ENCODE results near the gene FARP2. TPM values are rescaled to one million over a fixed set of nuclear protein-coding genes. Genes with fewer than 3 reads are reported as not detected.

The FARP2 gene
- total and polyA plus RNA-seq, 11 donors: 7.9 to 31.8 (median 20.1) TPM

DNA sequence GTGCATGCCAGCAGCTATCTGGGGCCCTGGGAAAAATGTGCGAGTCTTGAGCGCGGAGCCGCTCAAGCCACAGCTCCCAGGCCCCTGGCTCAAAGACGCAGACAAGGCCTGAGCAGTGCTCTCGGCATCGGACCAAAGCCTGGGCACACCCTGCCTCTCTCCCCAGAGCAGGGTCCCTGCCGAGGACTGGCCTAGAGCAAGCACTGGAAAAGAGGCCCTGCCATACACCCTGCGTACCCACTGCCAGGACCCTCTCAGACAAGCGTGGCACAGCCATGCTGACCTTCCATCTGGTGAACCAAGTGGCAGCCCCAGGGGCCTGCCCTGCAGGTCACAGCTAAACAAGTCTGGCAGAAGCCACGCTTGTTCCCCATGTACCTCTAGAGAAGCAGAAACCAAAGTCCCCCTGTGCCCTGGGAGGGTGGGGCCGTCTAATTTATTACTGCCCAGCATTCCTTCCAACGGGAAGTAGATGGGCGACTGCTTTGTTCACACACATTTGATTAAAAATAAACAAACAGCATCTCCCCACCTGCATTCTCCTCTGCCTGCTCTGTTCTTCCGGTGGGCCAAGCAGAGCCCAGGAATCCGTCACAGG is 138.3 kb downstream of the FARP2 start:
- intact Hi-C loops (cut with DNase I): no loop called here
- TF ChIP-seq, protein P1, sequence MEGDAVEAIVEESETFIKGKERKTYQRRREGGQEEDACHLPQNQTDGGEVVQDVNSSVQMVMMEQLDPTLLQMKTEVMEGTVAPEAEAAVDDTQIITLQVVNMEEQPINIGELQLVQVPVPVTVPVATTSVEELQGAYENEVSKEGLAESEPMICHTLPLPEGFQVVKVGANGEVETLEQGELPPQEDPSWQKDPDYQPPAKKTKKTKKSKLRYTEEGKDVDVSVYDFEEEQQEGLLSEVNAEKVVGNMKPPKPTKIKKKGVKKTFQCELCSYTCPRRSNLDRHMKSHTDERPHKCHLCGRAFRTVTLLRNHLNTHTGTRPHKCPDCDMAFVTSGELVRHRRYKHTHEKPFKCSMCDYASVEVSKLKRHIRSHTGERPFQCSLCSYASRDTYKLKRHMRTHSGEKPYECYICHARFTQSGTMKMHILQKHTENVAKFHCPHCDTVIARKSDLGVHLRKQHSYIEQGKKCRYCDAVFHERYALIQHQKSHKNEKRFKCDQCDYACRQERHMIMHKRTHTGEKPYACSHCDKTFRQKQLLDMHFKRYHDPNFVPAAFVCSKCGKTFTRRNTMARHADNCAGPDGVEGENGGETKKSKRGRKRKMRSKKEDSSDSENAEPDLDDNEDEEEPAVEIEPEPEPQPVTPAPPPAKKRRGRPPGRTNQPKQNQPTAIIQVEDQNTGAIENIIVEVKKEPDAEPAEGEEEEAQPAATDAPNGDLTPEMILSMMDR (IDR thresholded peaks at IDR 0.05): no peak
- ATAC-seq (no peak), DNase-seq (no peak)
- WGBS, 4 donors: 84 to 92% (median 87%) methylated on average over 11 to 16 of the region's 16 CpGs
- peaks cover 2 to 89% (median 66%) of the 10 kb centered on the region in 9 donors for H3K36me3 ChIP-seq
- H3K4me3 ChIP-seq: no peak overlapping the region
- no peaks in the 10 kb centered on the region for H3K9me3 ChIP-seq
- no peak overlapping the region for H3K27ac ChIP-seq
- H3K4me1 ChIP-seq: no peaks in the 10 kb centered on the region
- no peaks in the 10 kb centered on the region for H3K27me3 ChIP-seq

DNA sequence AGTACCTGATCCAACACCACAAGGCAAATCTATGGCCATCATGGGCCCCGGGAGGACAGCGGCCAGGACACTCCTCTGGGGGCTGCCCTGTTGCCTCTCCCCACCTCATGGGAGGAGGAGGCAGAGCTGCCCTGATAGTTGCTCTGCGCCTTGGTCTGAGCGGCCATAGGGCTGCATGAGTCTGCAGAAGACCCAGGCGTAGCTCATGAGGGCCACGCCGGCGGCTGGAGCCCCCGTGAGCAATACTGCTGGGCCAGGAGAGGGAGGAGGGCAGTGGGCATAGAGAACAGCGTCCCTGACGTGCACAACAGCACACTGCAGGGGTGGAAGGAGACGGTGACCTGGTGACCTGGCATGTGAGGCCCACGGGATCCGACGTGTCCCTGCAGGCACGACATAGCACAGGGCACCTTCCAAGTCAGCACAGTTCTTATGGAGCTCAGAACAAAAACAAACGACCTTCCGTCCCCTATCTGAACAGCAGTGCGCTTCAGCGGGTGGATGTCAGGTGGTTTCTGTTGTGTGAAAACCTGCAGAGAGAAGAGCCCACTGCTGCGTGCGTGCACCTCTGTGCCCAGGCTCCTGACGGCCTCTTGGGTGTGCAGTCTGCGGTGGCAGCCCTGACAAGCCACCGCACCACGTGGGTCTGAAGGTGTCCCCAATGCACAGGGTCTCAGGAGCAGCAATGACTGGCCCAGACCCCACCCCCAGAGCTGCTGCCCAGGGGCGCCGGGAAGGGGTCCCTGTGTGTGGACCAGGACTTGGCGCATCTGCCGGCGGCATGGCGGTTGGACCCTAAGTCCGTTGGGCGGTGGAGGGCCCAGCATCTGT is 139.3 kb downstream of the FARP2 start:
- intact Hi-C loops (cut with DNase I): no loop called here
- DNase-seq (no peak), ATAC-seq (no peak)
- Histone ChIP-seq H3K4me1 (no peaks in the 10 kb centered on the region), H3K27me3 (no peaks in the 10 kb centered on the region), H3K4me3 (no peak overlapping the region), H3K9me3 (no peaks in the 10 kb centered on the region), H3K27ac (no peak overlapping the region), H3K36me3 (peaks cover 2 to 91% (median 68%) of the 10 kb centered on the region in 9 donors)
- WGBS, 4 donors: 80 to 88% (median 85%) methylated on average over 29 to 34 of the region's 34 CpGs
- TF ChIP-seq POLR2A (IDR thresholded peaks at IDR 0.05): no peak
- TF ChIP-seq, protein P1 (IDR thresholded peaks at IDR 0.05): no peak

DNA sequence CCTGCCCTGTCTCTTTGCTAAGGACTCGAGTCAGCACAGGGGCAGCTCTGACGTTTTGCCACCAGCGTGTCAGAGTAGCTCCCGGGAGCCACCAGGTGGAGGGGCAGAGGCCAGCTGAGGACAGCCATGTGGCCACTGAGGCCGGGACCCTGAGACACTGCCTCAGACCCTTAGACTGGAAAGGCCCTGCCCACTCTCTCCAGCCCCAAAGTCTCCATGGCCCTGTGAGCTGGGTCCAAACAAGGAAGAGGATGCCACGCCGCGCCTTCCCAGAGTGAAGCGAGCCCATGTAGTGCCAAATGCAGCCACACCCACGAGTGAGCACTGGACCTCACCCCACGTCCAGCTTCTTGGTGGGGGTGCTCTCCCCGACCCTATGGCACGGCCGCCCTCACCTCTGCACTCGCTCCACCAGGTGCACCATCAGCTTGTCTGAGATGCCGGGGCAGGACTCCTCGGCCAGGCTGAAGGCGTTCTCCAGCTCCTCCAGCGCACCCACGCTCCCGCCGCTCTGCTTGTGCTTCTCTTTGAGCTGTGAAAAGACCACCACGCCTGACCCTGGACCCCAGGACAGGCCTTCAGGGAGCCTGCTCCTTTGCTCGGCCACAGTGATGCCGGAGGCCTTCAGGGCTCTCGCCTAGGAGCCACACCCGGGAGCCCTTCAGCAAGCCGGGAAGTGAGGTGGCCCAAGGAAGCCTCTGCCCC is 140.1 kb downstream of the FARP2 start:
- Histone ChIP-seq H3K36me3 (peaks cover 2 to 99% (median 73%) of the 10 kb centered on the region in 9 donors), H3K27ac (no peak overlapping the region), H3K4me1 (no peaks in the 10 kb centered on the region), H3K9me3 (no peaks in the 10 kb centered on the region), H3K27me3 (no peaks in the 10 kb centered on the region), H3K4me3 (no peak overlapping the region)
- no peak for TF ChIP-seq POLR2A (IDR thresholded peaks at IDR 0.05)
- TF ChIP-seq, protein P1 (IDR thresholded peaks at IDR 0.05): no peak
- no peak for ATAC-seq
- no peak for DNase-seq
- intact Hi-C loops (cut with DNase I): no loop called here
- 93 to 95% (median 95%) methylated on average over 24 to 28 of the region's 28 CpGs for WGBS, 4 donors

All from heart left ventricle (tissue), 16 donors.